Measurements from ENCODE around the gene DRD2. TPM values are rescaled to one million over a fixed set of nuclear protein-coding genes. Genes with fewer than 3 reads are reported as not detected.

Gene DRD2
- total RNA-seq, 2 experiments from 2014 or later: not detected

GRCh38 chr11:113504586-113504985, 29.4 kb upstream of the DRD2 start:
- H3K9me2 ChIP-seq (ENCODE audit: insufficient read depth, low read length): no peaks in the 10 kb centered on the region
- no peaks in the 10 kb centered on the region for H3K79me2 ChIP-seq (ENCODE audit: insufficient read depth, low read depth, low read length)
- no peaks in the 10 kb centered on the region for H4K20me1 ChIP-seq (ENCODE audit: insufficient read depth, low read length)
- H3K4me2 ChIP-seq (ENCODE audit: low read length): no peak overlapping the region
- ChIA-PET CTCF (ENCODE audit: unreplicated experiment) (no interaction called here), POLR2A (no interaction called here)
- H3K4me3 ChIP-seq (ENCODE audit: low read depth, low read length, poor library complexity, severe bottlenecking): no peak overlapping the region
- H3K27ac ChIP-seq (ENCODE audit: low read depth, low read length, poor library complexity, severe bottlenecking): no peak overlapping the region
- H3K4me1 ChIP-seq (ENCODE audit: insufficient read depth, low read length, poor library complexity, severe bottlenecking): no peaks in the 10 kb centered on the region
- DNase-seq (ENCODE audit: low spot score): no peak
- no peaks in the 10 kb centered on the region for H3K36me3 ChIP-seq (ENCODE audit: insufficient read depth, low read length)
- no peaks in the 10 kb centered on the region for H3K9me3 ChIP-seq (ENCODE audit: low read length)
- TF ChIP-seq EZH2phosphoT487 (IDR thresholded peaks at IDR 0.05; ENCODE audit: borderline replicate concordance, low read depth, low read length) (no peak), CTCF (conservative IDR thresholded peaks at IDR 0.05; ENCODE audit: low read length) (no peak)
- no TSS peak for BruUV-seq (replicated peaks)
- no peak overlapping the region for H2AFZ ChIP-seq (ENCODE audit: low read length)
- intact Hi-C loops (cut with micrococcal nuclease; ENCODE audit: unreplicated experiment): no loop called here

GRCh38 chr11:113504071-113504470, 28.9 kb upstream of the DRD2 start:
- TF ChIP-seq EZH2phosphoT487 (IDR thresholded peaks at IDR 0.05; ENCODE audit: borderline replicate concordance, low read depth, low read length) (no peak), CTCF (conservative IDR thresholded peaks at IDR 0.05; ENCODE audit: low read length) (no peak)
- no TSS peak for BruUV-seq (replicated peaks)
- ChIA-PET POLR2A (no interaction called here), CTCF (ENCODE audit: unreplicated experiment) (no interaction called here)
- no peaks in the 10 kb centered on the region for H3K9me2 ChIP-seq (ENCODE audit: insufficient read depth, low read length)
- no peaks in the 10 kb centered on the region for H4K20me1 ChIP-seq (ENCODE audit: insufficient read depth, low read length)
- H3K4me3 ChIP-seq (ENCODE audit: low read depth, low read length, poor library complexity, severe bottlenecking): no peak overlapping the region
- no peaks in the 10 kb centered on the region for H3K36me3 ChIP-seq (ENCODE audit: insufficient read depth, low read length)
- H3K27ac ChIP-seq (ENCODE audit: low read depth, low read length, poor library complexity, severe bottlenecking): no peak overlapping the region
- no peaks in the 10 kb centered on the region for H3K79me2 ChIP-seq (ENCODE audit: insufficient read depth, low read depth, low read length)
- no peak overlapping the region for H2AFZ ChIP-seq (ENCODE audit: low read length)
- H3K4me2 ChIP-seq (ENCODE audit: low read length): no peak overlapping the region
- no peaks in the 10 kb centered on the region for H3K9me3 ChIP-seq (ENCODE audit: low read length)
- no peak for DNase-seq (ENCODE audit: low spot score)
- H3K4me1 ChIP-seq (ENCODE audit: insufficient read depth, low read length, poor library complexity, severe bottlenecking): no peaks in the 10 kb centered on the region
- intact Hi-C loops (cut with micrococcal nuclease; ENCODE audit: unreplicated experiment): no loop called here

GRCh38 chr11:113497066-113497910, 22.1 kb upstream of the DRD2 start:
- CTCF ChIA-PET (ENCODE audit: unreplicated experiment): no interaction called here
- no peak overlapping the region for H3K4me3 ChIP-seq (ENCODE audit: low read depth, low read length, poor library complexity, severe bottlenecking)
- no peak for DNase-seq (ENCODE audit: low spot score)
- no peaks in the 10 kb centered on the region for H3K36me3 ChIP-seq (ENCODE audit: insufficient read depth, low read length)
- H4K20me1 ChIP-seq (ENCODE audit: insufficient read depth, low read length): no peaks in the 10 kb centered on the region
- intact Hi-C loops (cut with micrococcal nuclease; ENCODE audit: unreplicated experiment): no loop called here
- no peaks in the 10 kb centered on the region for H3K9me3 ChIP-seq (ENCODE audit: low read length)
- H3K4me1 ChIP-seq (ENCODE audit: insufficient read depth, low read length, poor library complexity, severe bottlenecking): no peaks in the 10 kb centered on the region
- no peaks in the 10 kb centered on the region for H3K79me2 ChIP-seq (ENCODE audit: insufficient read depth, low read depth, low read length)
- H3K9me2 ChIP-seq (ENCODE audit: insufficient read depth, low read length): no peaks in the 10 kb centered on the region
- H2AFZ ChIP-seq (ENCODE audit: low read length): no peak overlapping the region
- H3K27ac ChIP-seq (ENCODE audit: low read depth, low read length, poor library complexity, severe bottlenecking): no peak overlapping the region
- POLR2A ChIA-PET: no interaction called here
- no TSS peak for BruUV-seq (replicated peaks)
- TF ChIP-seq EZH2phosphoT487 (IDR thresholded peaks at IDR 0.05; ENCODE audit: borderline replicate concordance, low read depth, low read length): no peak
- no peak for TF ChIP-seq CTCF (conservative IDR thresholded peaks at IDR 0.05; ENCODE audit: low read length)
- H3K4me2 ChIP-seq (ENCODE audit: low read length): no peak overlapping the region

Measured in OCI-LY7 (cell line).